IPS-18c (cell line): Measurements from ENCODE around the gene BACH2.

ENCODE experiments used
- H3K4me3 ChIP-seq: 2 replicates; pipeline ENCODE4 v1.7.0; 2013; ENCODE audit warnings: low read depth, mild to moderate bottlenecking, low read length, moderate library complexity; ENCODE audit not compliant: insufficient read depth
- H3K9me3 ChIP-seq: one replicate; pipeline ENCODE4 v1.6.1; 2013; ENCODE audit warnings: mild to moderate bottlenecking, low read length, moderate library complexity; ENCODE audit not compliant: control insufficient read depth, insufficient read depth

BACH2 gene

GRCh38 chr6:90008908-90009501 is 287.6 kb downstream of the BACH2 start:
- Histone ChIP-seq H3K4me3 (no peak overlapping the region), H3K9me3 (no peaks in the 10 kb centered on the region)

GRCh38 chr6:90008189-90008907 is 288.3 kb downstream of the BACH2 start:
- no peaks in the 10 kb centered on the region for H3K9me3 ChIP-seq
- H3K4me3 ChIP-seq = no peak overlapping the region

GRCh38 chr6:90005048-90005827 is 291.4 kb downstream of the BACH2 start:
- Histone ChIP-seq H3K4me3 (no peak overlapping the region), H3K9me3 (no peaks in the 10 kb centered on the region)

GRCh38 chr6:90004511-90004910 is 292.1 kb downstream of the BACH2 start:
- no peak overlapping the region for H3K4me3 ChIP-seq
- no peaks in the 10 kb centered on the region for H3K9me3 ChIP-seq

GRCh38 chr6:90003941-90004340 is 292.7 kb downstream of the BACH2 start:
- no peak overlapping the region for H3K4me3 ChIP-seq
- no peaks in the 10 kb centered on the region for H3K9me3 ChIP-seq

GRCh38 chr6:90003069-90003795 is 293.4 kb downstream of the BACH2 start:
- Histone ChIP-seq H3K4me3 (no peak overlapping the region), H3K9me3 (no peaks in the 10 kb centered on the region)

GRCh38 chr6:90000864-90001731 is 295.5 kb downstream of the BACH2 start:
- no peak overlapping the region for H3K4me3 ChIP-seq

GRCh38 chr6:89999945-90000825 is 296.5 kb downstream of the BACH2 start:
- no peaks in the 10 kb centered on the region for H3K9me3 ChIP-seq
- H3K4me3 ChIP-seq = no peak overlapping the region

More at GRCh38 chr6:90000864-90001731, 295.5 kb downstream of the BACH2 start:
- no peaks in the 10 kb centered on the region for H3K9me3 ChIP-seq

- H3K4me3 ChIP-seq = no peak overlapping the region
- H3K9me3 ChIP-seq = no peaks in the 10 kb centered on the region
Measured at GRCh38 chr6:89999154-89999553, 297.5 kb downstream of the BACH2 start.

- no peaks in the 10 kb centered on the region for H3K9me3 ChIP-seq
- no peak overlapping the region for H3K4me3 ChIP-seq
Measured at GRCh38 chr6:89997456-89998445, 298.9 kb downstream of the BACH2 start.

GRCh38 chr6:89993411-89993810 is 303.2 kb downstream of the BACH2 start:
- H3K9me3 ChIP-seq = no peaks in the 10 kb centered on the region
- no peak overlapping the region for H3K4me3 ChIP-seq

GRCh38 chr6:89992818-89993217 is 303.8 kb downstream of the BACH2 start:
- no peak overlapping the region for H3K4me3 ChIP-seq

GRCh38 chr6:89989742-89990141 is 306.9 kb downstream of the BACH2 start:
- Histone ChIP-seq H3K4me3 (no peak overlapping the region), H3K9me3 (no peaks in the 10 kb centered on the region)

More at GRCh38 chr6:89992818-89993217, 303.8 kb downstream of the BACH2 start:
- H3K9me3 ChIP-seq = no peaks in the 10 kb centered on the region

GRCh38 chr6:89987830-89988229 is 308.8 kb downstream of the BACH2 start:
- Histone ChIP-seq H3K4me3 (no peak overlapping the region), H3K9me3 (no peaks in the 10 kb centered on the region)

- Histone ChIP-seq H3K9me3 (no peaks in the 10 kb centered on the region), H3K4me3 (no peak overlapping the region)
Measured at GRCh38 chr6:89987140-89987539, 309.5 kb downstream of the BACH2 start.
